Middle frontal gyrus (tissue), 1 donor: ENCODE measurements around the gene WNT7A.
"Not testable (repeated sequence)": the region's sequence is repeated elsewhere in the genome, so short reads cannot be mapped to it uniquely, and the experiment has no call there.

Source experiments
- DNase-seq: peaks from one replicate; pipeline ENCODE4 v3.0.0-alpha.2; 2015; ENCODE audit warnings: low spot score; ENCODE audit errors: extremely low spot score

WNT7A gene

GRCh38 chr3:13865581-13865980, 14.3 kb downstream of the WNT7A start:
- no peak for DNase-seq

GRCh38 chr3:13865106-13865505, 14.8 kb downstream of the WNT7A start:
- DNase-seq, result no peak

GRCh38 chr3:13863965-13864595, 15.8 kb downstream of the WNT7A start:
- no peak for DNase-seq

GRCh38 chr3:13863382-13863952, 16.4 kb downstream of the WNT7A start:
- no peak for DNase-seq

GRCh38 chr3:13861461-13861860, 18.4 kb downstream of the WNT7A start:
- no peak for DNase-seq

GRCh38 chr3:13860001-13860400, 19.9 kb downstream of the WNT7A start:
- DNase-seq, result no peak

- no peak for DNase-seq
Observed at GRCh38 chr3:13858768-13859520, 20.9 kb downstream of the WNT7A start.

- DNase-seq, result no peak
Observed at GRCh38 chr3:13857702-13858380, 22.0 kb downstream of the WNT7A start.

- DNase-seq, result not testable (repeated sequence)
Observed at GRCh38 chr3:13856628-13857027, 23.2 kb downstream of the WNT7A start.

GRCh38 chr3:13856006-13856405, 23.9 kb downstream of the WNT7A start:
- DNase-seq, result no peak

GRCh38 chr3:13854492-13854891, 25.4 kb downstream of the WNT7A start:
- no peak for DNase-seq

GRCh38 chr3:13853978-13854296, 25.9 kb downstream of the WNT7A start:
- no peak for DNase-seq

GRCh38 chr3:13853256-13853977, 26.5 kb downstream of the WNT7A start:
- no peak for DNase-seq

GRCh38 chr3:13852638-13853009, 27.2 kb downstream of the WNT7A start:
- DNase-seq, result no peak

GRCh38 chr3:13851997-13852637, 27.8 kb downstream of the WNT7A start:
- DNase-seq, result no peak

- DNase-seq, result no peak
Observed at GRCh38 chr3:13851091-13851849, 28.6 kb downstream of the WNT7A start.

- DNase-seq, result no peak
Observed at GRCh38 chr3:13850161-13850945, 29.5 kb downstream of the WNT7A start.

- DNase-seq, result no peak
Observed at GRCh38 chr3:13849018-13849417, 30.9 kb downstream of the WNT7A start.

- no peak for DNase-seq
Observed at GRCh38 chr3:13846716-13847570, 32.9 kb downstream of the WNT7A start.
